CD4-positive, alpha-beta T cell (primary cell): ENCODE data around the gene CTSK. TPM values are rescaled to one million over a fixed set of nuclear protein-coding genes. Genes with fewer than 3 reads are reported as not detected.

Source experiments
- ATAC-seq: fragments of 200-7000 bp; cut with Tn5 transposase; one replicate; pipeline ENCODE4 v1.10.0; 2022; ENCODE audit warnings: mild to moderate bottlenecking; ENCODE audit not compliant: poor library complexity
- CTCF ChIA-PET: fragments of 350-600 bp; sonication (Branson Sonifier 250); formaldehyde crosslinking; loops from one replicate; lab custom pipeline; 2021; ENCODE audit warnings: antibody characterized with exemption, inconsistent platforms; lab: Charles Lee
- POLR2A ChIA-PET: fragments of 350-600 bp; sonication (Branson Sonifier 250); formaldehyde crosslinking; loops from one replicate; lab custom pipeline; 2021; ENCODE audit warnings: antibody characterized with exemption, inconsistent platforms; lab: Charles Lee
- DNase-seq, 14 experiments: peaks; one replicate each; pipeline ENCODE4 v3.0.0-alpha.2; 2013 to 2020; ENCODE audit warnings: mixed read lengths in 2 of 14
- H3K27ac ChIP-seq, 2 donors: one replicate each; pipeline versions ENCODE4 v1.5.1 to v1.7.0; 2013; ENCODE audit warnings: low read length in 2 of 2, low read depth in 1 of 2, mild to moderate bottlenecking in 1 of 2
- H3K27me3 ChIP-seq, 2 experiments: 1 replicate in 1 of 2; 2 replicates in 1 of 2; pipeline versions ENCODE4 v1.6.1 to v1.7.0; 2013; ENCODE audit warnings: low read length in 2 of 2, control low read depth in 1 of 2, mild to moderate bottlenecking in 1 of 2, moderate library complexity in 1 of 2; ENCODE audit not compliant: insufficient read depth in 2 of 2, control insufficient read depth in 1 of 2
- H3K36me3 ChIP-seq: one replicate; pipeline ENCODE4 v1.6.1; 2013; ENCODE audit warnings: low read length, control low read depth; ENCODE audit not compliant: insufficient read depth
- H3K4me1 ChIP-seq: one replicate; pipeline ENCODE4 v1.6.1; 2013; ENCODE audit warnings: low read length, control low read depth; ENCODE audit not compliant: insufficient read depth
- H3K4me3 ChIP-seq: one replicate; pipeline ENCODE4 v1.5.1; 2013; ENCODE audit warnings: mild to moderate bottlenecking, low read length, moderate library complexity
- H3K9me3 ChIP-seq, 2 experiments: 1 replicate in 1 of 2; 2 replicates in 1 of 2; pipeline versions ENCODE4 v1.6.1 to v1.7.0; 2013; ENCODE audit warnings: low read length in 2 of 2, mild to moderate bottlenecking in 2 of 2, control low read depth in 1 of 2, moderate library complexity in 1 of 2; ENCODE audit not compliant: control insufficient read depth in 1 of 2, insufficient read depth in 1 of 2
- H3K27ac Mint-ChIP-seq: one replicate; pipeline ENCODE4 v1.8.0; 2020; ENCODE audit warnings: mixed read lengths
- H3K27me3 Mint-ChIP-seq: one replicate; pipeline ENCODE4 v1.8.0; 2021; ENCODE audit warnings: mixed read lengths
- H3K36me3 Mint-ChIP-seq: one replicate; pipeline ENCODE4 v1.8.0; 2021; ENCODE audit warnings: low read depth, mixed read lengths
- H3K4me1 Mint-ChIP-seq: one replicate; pipeline ENCODE4 v1.8.0; 2021; ENCODE audit warnings: low read depth, mixed read lengths
- H3K4me3 Mint-ChIP-seq: one replicate; pipeline ENCODE4 v1.8.0; 2020; ENCODE audit warnings: mild to moderate bottlenecking, mixed read lengths
- H3K9me3 Mint-ChIP-seq: one replicate; pipeline ENCODE4 v1.8.0; 2020; ENCODE audit warnings: mixed read lengths
- intact Hi-C, 2 experiments: fragments of 100-400 bp; cut with DNase I in 1 of 2; cut with micrococcal nuclease in 1 of 2; formaldehyde crosslinking; loops; one replicate each; pipeline versions ENCODE4 v1.15.1 to v1.9.0; 2023 to 2025; cut with DNase I, micrococcal nuclease
- total RNA-seq, 174 experiments: library from RNA in 2 of 174; stranded (reverse) in 2 of 174; gene quantifications; one replicate each; pipeline ENCODE4 v1.2.3 and lab custom pipeline; 2021 to 2026
- TF ChIP-seq, protein P1 (sequence below): fragments of 200-600 bp; IDR thresholded peaks from one replicate; pipeline ENCODE4 v1.8.0; 2022; ENCODE audit warnings: antibody characterized with exemption, mild to moderate bottlenecking

Gene CTSK
- total RNA-seq, 2 experiments from 2014 or later = 11.2 to 11.8 TPM

DNA sequence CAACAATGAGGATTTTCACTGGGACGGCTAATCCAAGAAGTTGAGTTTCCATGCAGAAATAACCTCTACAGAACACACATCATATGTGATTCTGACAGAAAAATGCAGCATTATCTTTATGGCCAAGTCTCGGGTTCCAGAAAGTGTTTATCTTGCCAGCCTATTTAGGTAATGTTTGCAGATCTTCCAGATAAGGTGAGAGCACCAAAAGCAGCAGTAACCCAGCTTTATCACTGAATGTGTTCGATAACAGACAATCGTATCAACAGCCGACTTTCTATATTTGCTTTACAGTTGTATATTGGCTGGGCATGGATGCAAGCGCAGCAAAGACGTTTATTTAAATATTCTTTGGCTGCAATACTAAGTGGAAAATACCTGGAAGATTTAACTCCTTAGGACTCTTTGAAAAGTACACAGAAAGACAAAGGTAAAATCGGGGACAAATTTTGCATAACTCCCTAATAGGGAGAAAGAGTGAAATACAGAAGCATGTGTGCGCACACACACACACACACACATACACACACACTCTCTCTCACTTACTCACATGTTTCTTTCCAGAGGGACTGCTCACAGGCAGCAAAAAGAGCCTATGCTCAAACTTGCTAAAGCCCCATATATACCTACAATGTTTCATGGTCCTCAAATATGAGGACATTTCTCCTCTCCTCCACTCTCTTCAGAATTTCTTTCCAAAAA, 3.0 kb upstream of the CTSK start:
- H3K36me3 Mint-ChIP-seq = peaks cover 11% of the 10 kb centered on the region
- H3K9me3 Mint-ChIP-seq = no peaks in the 10 kb centered on the region
- DNase-seq (no peak), ATAC-seq (no peak)
- intact Hi-C loops = no loop called here
- Histone ChIP-seq H3K9me3 (no peaks in the 10 kb centered on the region), H3K4me1 (peaks cover 6% of the 10 kb centered on the region), H3K36me3 (peaks cover 46% of the 10 kb centered on the region), H3K4me3 (no peak overlapping the region), H3K27me3 (no peaks in the 10 kb centered on the region), H3K27ac (no peak overlapping the region)
- peaks cover 22% of the 10 kb centered on the region for H3K4me1 Mint-ChIP-seq
- no peak overlapping the region for H3K4me3 Mint-ChIP-seq
- H3K27ac Mint-ChIP-seq = no peak overlapping the region
- no peaks in the 10 kb centered on the region for H3K27me3 Mint-ChIP-seq
- TF ChIP-seq, protein P1, sequence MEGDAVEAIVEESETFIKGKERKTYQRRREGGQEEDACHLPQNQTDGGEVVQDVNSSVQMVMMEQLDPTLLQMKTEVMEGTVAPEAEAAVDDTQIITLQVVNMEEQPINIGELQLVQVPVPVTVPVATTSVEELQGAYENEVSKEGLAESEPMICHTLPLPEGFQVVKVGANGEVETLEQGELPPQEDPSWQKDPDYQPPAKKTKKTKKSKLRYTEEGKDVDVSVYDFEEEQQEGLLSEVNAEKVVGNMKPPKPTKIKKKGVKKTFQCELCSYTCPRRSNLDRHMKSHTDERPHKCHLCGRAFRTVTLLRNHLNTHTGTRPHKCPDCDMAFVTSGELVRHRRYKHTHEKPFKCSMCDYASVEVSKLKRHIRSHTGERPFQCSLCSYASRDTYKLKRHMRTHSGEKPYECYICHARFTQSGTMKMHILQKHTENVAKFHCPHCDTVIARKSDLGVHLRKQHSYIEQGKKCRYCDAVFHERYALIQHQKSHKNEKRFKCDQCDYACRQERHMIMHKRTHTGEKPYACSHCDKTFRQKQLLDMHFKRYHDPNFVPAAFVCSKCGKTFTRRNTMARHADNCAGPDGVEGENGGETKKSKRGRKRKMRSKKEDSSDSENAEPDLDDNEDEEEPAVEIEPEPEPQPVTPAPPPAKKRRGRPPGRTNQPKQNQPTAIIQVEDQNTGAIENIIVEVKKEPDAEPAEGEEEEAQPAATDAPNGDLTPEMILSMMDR = no peak
- POLR2A ChIA-PET = no interaction called here
- CTCF ChIA-PET = no interaction called here

- Histone ChIP-seq H3K27ac (no peak overlapping the region), H3K9me3 (no peaks in the 10 kb centered on the region), H3K36me3 (peaks cover 43% of the 10 kb centered on the region), H3K4me3 (no peak overlapping the region), H3K27me3 (no peaks in the 10 kb centered on the region), H3K4me1 (peaks cover 6% of the 10 kb centered on the region)
- H3K36me3 Mint-ChIP-seq = peaks cover 6% of the 10 kb centered on the region
- H3K9me3 Mint-ChIP-seq = no peaks in the 10 kb centered on the region
- ChIA-PET CTCF (no interaction called here), POLR2A (no interaction called here)
- no peak overlapping the region for H3K27ac Mint-ChIP-seq
- peaks cover 23% of the 10 kb centered on the region for H3K4me1 Mint-ChIP-seq
- intact Hi-C loops = loop anchor here in 1 of 2 experiments (10.0 kb wide), 1 partner anchor 135 kb away; no protein-coding TSS in a partner anchor
- TF ChIP-seq, protein P1 = no peak
- DNase-seq = no peak
- ATAC-seq = no peak
- H3K4me3 Mint-ChIP-seq = no peak overlapping the region
- H3K27me3 Mint-ChIP-seq = no peaks in the 10 kb centered on the region
Measured at GRCh38 chr1:150809651-150810050, 1.6 kb upstream of the CTSK start.

- intact Hi-C loops = loop anchor here in 1 of 2 experiments (10.0 kb wide), 1 partner anchor 134 kb away; no protein-coding TSS in a partner anchor
- ATAC-seq (no peak), DNase-seq (no peak)
- H3K4me1 ChIP-seq = peaks cover 6% of the 10 kb centered on the region
- H3K4me3 ChIP-seq = no peak overlapping the region
- peaks cover 37% of the 10 kb centered on the region for H3K36me3 ChIP-seq
- H3K27ac Mint-ChIP-seq = no peak overlapping the region
- CTCF ChIA-PET = no interaction called here
- H3K36me3 Mint-ChIP-seq = peaks cover 12% of the 10 kb centered on the region
- H3K27me3 Mint-ChIP-seq = no peaks in the 10 kb centered on the region
- no peak overlapping the region for H3K4me3 Mint-ChIP-seq
- H3K27me3 ChIP-seq = no peaks in the 10 kb centered on the region
- H3K4me1 Mint-ChIP-seq = peaks cover 23% of the 10 kb centered on the region
- no peaks in the 10 kb centered on the region for H3K9me3 ChIP-seq
- no peaks in the 10 kb centered on the region for H3K9me3 Mint-ChIP-seq
- TF ChIP-seq, protein P1 = no peak
- H3K27ac ChIP-seq = no peak overlapping the region
- POLR2A ChIA-PET = no interaction called here
Measured at GRCh38 chr1:150808846-150809245, 786 bp upstream of the CTSK start.
